ENCODE data around the gene CFAP210.

The CFAP210 gene, protein sequence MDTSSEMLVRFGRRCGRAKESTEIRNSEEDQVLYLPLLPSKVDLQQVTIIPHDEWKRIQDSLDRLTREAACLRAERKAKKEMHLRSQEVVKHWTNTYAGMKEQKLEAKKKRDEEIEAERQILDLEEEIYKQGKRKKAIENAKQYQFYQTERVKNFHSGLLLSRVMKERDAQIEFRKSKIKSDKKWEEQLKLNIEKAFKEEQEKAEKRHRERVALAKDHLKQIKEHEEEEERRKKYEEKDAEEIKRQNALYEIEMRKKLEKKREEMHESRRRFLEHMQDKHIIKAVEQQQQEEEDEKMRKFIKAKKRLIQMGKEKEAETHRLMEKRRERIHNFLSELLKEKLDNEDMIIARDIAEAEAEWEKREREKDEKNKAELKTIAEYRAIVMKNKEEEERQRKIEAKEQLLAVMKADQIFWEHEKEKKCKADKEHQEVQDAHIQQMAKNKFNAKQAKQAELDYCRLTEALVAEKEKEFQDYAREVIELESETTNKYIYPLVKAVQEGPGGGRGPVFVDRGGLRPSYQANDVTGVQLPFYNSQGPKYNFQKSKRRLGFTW

DNA sequence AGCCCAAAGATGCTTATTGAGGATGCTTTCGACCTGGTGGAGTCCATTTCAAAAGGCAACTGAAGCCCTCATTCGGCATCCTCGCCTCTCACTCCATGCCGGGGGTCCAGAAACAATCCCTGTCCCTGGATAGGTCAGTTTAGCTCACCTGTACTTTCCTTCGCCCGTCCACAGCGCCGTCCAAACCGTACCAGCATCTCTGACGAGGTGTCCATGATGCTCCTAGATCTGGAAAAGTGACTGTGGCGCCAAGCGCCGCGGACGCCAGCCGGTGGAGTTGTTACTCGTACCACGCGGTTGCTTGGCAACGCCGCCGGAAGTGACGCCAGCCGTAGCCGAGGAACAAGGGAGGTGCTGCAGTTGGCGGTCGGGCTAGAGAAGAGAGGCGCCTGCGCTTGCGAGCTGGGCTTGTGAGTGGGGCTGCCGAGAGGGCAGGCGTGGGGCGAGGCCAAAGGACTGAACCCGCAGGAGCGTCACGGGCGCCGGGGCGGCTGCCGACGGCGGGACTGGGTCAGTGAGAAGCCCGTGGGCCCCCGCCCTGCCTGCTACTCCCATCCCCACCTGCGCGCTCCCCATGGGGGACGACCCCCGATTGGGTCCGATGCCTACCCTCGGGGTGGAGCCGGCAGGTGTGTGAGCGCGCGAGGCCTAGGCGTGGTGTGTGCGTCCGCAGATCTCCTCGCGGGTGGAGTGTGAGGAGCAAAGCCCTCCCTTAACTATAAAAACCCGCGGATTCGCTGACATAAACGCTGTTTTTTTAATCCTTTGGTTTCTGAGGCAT lies at the start of gene CFAP210, which contains the start of gene PHOSPHO2:
TSS of gene CFAP210 (minus strand) at position 293 of the 781 bp plus-strand sequence. CDS start at position 215, 78 bp downstream.
TSS of gene PHOSPHO2 (plus strand) at position 357 of the 781 bp plus-strand sequence. CDS start 6,503 bp downstream, outside the sequence.
- peak; percentile 89 for DNase-seq

DNA sequence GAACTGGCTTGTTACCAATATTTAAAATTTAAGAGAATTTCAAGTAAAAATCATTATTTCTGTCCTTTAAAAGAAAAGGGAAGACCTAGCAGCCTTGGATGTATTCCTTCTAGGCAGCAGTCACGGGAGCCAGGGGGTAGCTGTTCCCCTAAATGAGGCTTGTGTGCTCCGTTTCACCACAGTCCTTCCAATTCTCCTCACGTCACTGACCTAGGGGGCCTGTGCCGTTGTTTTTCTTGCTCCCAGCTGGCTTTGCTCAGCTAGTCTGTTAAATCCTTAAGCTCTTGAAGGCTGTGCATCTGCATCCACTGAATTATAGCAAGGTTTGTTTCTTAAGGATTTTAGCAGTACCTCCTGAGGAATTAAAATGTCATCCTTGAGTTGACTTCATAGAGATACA lies 49.3 kb upstream of the CFAP210 start:
- DNase-seq: no peak

DNA sequence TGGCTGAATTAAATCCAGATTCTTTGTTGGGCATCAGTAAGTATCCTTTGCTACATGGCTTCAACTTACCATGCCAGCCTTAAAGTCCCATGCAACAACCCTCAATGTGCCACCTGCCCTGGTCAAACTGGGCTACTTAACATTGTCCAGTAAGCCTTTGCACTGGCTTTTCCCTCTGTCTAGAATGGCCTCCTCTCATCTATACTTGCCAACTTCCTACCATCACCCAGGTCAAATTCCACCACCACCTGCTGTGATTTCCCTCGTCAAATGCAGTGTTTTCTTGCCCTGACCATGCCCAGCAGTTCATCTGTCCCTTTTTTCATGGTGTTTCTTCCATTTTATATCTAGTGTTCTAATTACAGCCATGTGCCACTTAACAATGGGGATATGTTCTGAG lies 45.1 kb upstream of the CFAP210 start:
- no peak for DNase-seq

DNA sequence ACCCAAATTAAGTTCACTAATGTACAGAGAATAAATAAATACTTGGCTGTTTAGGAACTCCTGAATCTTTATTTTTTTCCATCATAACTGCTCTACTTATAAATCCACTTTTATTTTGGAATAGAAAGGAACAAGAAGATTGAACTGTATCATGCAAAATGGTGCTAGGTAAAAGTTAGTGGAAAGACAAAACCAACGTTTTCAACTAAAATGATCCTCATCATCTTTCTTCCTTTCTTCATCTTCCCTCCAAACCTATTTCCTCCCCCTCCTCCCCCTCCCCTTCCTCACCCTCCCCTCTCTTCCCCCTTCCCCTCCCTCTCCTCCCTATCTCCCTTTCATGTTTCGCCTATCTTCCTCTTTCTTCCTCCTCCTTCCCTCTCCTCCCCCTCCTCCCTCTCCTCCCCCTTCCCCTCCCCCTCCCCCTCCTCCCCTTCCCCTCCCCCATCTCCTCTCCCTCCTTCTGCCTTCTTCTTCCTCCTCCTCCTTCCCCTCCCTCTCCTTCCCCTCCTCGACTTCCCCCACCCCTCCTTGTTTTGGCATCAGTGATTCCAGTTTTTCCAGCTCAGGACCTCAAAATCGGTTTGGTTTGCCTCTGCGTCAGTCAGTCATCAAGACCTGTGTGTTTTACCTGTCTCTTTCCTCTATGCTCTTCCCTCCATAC lies 44.5 kb upstream of the CFAP210 start:
- DNase-seq: no peak

DNA sequence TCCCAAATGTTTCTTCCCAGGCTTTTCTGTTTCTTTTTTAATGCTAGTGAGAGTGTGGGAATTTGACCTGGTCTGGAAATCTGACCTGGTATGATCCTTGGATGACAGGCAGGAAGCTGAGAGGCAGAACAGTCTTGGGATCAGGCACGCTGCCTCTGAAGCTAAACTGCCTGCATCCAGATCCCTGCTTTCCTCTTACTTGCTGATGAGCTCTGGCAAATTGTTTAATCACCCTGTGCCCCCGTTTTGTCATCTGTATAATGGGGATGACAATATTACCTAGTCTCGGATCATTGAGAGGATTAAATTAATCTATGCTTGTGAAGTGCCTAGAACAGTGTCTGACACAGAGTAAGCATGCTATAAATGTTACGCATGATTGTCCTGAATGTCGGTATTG lies 42.7 kb upstream of the CFAP210 start:
- no peak for DNase-seq

DNA sequence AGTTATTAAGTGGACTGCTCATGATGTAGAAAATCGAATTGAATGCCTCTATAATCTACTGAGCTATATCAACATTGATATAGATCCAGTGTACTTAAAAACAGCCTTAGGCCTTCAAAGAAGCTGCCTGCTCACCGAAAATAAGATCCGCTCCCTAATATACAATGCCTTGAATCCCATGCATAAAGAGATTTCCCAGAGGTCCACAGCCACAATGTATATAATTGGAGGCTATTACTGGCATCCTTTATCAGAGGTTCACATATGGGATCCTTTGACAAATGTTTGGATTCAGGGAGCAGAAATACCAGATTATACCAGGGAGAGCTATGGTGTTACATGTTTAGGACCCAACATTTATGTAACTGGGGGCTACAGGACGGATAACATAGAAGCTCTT lies 41.4 kb upstream of the CFAP210 start:
- DNase-seq: no peak

DNA sequence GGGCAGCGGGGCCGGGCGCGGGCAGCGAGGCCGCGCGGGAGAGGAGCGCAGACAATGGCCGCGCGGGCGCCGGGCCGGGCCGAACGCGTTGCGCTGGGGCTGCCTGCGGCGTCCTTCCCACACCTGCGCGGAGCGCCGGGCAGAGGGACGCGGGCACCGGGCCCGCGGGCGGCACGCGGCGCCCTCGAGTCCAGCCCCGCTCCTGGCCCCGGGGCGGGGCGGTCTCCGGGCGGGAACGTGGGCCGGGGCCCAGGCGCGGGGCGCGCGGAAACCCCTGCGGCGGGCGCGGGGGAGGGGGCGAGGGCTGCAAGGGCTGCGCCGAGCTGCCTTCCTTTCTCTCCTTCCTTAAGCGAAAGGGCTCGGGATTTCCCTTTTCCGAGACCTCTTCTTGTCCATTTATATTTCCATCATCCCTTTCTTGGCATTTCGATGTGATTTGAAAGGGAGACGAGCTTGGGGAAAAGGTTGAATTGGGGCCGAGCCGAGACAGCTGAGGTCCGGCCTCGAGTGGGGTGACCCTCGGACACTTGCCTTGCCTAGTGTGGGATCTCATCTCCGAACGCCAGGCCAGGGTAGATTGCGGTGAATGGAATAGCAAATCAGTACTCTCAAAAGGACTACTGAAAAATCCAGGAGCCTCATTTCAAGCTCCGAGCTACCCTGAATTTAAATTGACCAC lies 40.1 kb upstream of the CFAP210 start:
- no peak for DNase-seq

DNA sequence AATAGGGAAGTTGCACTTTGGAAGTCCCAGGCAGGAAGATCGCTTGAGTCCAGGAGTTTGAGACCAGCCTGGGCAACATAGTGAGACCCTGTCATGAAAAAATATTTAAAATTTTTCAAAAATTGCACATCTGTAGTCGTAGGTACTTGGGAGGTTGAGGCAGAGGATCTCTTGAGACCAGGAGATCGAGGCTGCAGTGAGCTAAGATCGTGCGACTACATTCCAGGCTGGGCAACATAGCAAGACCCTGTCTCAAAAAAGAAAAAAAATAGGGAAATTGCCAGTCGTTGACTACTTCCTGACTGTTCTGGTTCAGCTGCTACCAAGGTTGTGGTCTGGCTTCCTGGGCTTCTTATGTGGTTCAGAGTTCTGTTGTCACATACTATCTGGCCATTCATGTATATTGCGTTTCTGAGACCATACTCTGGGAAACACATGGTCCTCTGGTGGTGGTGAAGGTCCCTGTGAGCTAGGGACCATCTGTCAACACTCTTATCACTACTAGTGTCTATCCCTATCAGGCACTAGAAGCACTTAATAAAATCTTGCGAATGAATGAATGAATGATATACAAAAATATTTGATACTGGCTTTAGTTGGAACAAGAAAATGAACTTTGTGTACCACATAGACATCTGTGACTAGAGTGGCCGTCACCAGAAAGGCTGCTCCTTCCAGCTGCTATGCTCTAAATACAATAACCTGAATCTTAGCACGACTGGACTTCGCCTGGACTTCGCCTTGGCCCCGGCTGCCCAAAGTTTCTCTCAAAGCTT lies 38.6 kb upstream of the CFAP210 start:
- no peak for DNase-seq

DNA sequence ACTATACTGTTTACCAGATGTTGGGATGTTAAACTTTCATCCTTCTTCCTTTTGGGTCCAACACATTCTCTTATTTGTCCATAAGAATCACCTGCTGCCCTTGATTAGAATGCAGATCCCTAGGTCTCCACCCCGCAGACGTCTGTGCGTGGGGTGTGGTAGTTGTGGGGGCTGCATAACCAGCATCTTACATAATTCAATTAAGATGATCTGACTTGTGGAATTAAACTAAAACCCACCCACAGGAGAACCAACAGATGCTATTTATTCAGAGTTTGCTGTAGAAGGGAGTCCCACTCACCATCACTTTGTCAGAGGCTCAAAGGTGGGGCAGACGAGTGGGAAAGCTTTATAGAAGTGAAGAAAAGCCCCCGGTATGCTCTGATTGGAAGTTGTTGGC lies 37.9 kb upstream of the CFAP210 start:
- DNase-seq: no peak

DNA sequence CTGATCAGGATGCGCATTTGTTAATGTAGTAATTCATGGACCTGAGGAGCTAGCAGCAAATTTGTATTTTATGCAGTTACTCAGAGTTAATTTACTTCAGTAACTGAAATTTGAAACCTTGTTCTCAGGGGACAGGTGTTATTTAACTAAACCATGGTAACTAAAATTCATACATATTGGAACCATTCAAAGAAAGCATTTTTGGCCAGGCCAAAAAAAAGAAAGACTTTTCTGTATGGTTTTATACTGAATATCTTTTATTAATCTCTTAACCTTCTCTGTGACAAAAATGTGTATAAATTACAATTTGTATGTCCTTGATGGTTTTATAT lies 35.0 kb upstream of the CFAP210 start:
- DNase-seq: no peak

DNA sequence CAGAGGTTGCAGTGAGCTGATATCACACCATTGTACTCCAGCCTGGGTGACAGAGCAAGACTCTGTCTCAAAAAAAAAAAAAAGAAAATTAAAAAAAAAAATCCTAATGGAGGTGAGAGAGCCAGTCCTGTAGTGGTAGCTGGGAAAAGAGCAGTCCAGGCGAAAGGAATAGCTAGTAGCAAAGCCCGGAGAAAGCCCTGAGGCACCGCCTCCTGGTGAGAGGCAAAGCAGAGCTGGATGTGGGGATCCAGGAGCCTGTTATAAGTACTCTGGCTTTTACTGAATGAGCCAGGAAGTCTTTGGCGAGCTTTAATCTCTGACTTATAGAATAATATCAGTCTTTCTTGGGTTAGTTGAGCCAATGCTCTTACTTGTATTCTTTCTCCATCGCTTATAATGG lies 32.9 kb upstream of the CFAP210 start:
- DNase-seq: no peak

DNA sequence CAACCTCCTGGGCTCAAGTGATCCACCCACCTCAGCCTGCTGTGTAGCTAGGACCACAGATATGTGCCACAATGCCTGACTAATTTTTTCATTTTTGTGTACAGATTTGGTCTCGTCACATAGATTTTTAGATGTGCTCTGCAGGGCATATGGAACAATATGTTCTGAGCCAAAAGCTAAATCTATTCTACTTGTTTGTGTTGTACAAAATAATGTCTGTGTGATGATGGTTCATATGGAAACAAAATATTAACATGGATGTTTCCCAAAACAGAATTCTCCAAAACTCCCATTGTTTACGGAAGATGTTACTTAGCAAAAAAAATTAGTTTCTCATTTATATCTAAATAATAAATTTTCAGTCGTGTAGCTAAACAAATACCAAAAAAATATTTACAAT lies 26.8 kb upstream of the CFAP210 start:
- no peak for DNase-seq

DNA sequence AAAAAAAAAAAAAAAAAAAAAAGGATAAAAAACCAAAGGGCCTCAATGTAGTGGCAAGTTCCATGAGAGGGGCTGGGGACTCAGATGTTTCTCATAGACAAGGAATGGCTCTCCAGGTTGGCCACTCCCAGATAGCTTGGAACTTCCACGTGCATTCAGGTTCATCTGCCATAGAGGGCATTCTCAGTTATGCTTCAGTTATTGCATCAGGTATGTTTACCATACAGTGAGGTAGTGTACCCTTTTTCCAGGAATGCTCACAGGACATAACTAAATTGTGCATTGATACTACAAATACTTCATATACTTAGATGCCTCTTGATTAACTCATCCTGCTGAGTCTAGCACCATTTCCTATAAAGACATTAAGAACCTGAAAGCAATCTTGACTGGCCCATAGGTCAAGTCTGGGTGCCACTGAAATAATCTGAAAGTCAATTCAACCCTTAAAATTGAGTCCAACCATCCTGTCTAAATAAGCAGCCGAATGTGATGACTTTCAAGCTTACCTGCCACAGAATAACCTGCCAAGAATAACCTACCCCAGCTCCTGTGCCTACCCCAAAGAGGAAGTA lies 24.8 kb upstream of the CFAP210 start:
- no peak for DNase-seq

DNA sequence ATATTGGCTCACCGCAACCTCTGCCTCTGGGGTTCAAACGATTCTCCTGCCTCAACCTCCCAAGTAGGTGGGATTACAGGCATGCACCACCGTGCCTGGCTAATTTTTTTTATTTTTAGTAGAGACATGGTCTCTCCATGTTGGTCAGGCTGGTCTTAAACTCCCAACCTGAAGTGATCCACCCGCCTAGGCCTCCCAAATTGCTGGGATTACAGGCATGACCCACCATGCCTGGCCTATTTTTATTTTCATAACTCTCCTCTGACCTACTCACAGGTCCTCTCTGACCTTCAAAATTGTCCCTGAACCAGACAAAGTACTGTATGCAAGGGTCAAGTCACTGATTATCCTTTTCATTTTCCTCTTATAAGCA lies 23.5 kb upstream of the CFAP210 start:
- DNase-seq: no peak

DNA sequence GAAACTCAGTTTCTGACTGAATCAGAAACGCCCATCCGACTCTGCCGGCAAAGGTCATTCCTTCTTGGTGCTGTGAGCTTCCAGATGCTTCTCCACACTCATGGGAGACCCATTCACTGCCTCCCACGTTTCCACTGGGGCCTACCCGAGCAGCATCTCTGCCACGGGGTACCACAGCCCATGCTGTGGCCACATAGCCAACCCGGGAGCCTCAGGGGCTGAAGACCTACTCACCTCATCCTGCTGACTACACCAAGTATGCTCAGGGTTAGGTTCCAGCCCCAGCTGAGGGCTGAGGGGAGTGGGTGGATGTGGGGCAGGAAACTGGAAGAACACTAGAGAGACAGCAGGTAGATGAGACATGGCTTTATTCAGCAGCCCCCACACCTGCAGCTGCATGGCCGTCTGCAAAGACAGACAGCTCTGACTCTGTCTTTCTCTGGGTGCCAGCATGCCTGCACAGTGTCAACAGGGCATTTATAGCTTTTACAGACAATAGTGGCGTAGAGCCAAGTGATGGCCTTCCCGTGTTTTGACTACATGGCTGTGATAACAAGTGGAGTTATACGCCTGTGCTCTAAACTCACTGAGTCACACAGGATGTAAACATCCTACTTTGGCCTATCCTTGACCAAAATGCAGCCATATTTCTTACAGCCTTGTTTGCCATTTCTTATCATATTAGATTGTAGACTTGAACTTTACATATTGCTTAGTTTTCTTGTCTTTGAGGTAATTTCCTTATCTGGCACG lies 22.9 kb upstream of the CFAP210 start:
- DNase-seq: no peak

DNA sequence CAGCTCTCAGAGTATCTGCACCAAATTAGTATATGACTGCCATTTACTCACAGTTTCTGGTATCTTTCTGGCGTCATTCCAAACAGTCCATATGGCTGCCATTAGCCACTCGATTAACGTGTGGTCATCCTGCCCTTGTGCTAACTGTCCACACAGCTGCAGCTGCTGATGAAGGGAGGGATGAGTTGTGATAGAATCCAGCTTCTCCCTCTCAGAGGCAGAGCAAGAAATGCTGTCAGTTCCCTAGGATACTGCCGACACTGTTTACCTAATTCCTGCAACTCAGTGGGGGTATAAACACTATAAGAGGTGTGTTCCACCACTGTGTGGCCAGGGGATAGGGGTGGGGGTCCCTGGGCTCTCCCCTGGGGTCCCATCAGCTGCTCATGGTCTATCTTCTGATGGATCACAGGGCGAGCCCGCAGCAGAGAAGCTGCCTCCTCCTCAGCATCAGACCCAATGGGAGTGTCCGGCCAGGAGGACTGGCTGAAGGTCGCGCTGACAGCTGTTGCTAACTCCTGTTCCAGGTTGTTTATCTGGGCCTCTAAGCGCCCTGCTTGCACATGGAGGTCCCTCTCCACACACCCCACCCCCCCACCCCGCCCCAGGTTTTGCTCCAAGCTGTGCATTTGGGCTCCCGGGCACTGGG lies 22.2 kb upstream of the CFAP210 start:
- no peak for DNase-seq

DNA sequence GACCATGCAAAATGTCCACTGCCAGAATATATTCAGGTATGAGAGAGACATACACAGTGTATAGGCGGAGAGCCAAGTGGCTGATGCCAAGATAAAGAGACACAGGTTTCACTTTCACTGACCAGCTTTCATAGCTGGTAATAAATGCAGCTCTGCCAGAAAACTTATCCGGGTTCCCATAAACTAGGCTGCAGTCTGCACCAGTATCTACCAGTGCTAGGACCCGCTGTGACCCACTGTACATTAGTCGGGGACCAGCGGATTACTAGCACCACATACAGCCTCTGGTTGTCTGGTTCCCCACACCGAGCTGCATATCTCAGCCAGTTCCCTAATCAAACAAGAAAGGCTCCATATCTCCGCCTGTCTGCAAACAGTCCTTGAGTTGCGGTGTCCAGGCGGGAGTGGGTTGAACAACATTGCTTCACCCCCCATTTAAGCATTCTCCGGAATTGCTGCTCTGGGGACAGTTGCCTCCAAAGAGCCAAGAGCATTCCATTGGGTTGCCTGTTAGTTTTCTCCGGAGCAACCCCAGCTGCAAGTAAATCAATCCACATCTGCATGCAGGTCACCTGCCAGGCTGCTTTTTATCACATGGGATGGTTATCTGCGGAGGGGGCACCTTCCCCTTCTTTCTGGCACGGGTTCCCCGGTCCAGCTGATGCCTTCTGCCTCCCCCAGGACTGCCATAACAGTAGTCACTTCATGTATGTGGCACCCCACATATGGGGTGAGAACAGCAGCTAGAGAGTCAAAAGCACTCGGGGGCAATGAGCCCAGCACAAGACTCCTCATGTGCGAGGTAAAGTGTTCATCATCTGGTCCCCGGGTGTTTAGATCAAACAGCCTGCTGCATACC lies 21.4 kb upstream of the CFAP210 start:
- DNase-seq: no peak

DNA sequence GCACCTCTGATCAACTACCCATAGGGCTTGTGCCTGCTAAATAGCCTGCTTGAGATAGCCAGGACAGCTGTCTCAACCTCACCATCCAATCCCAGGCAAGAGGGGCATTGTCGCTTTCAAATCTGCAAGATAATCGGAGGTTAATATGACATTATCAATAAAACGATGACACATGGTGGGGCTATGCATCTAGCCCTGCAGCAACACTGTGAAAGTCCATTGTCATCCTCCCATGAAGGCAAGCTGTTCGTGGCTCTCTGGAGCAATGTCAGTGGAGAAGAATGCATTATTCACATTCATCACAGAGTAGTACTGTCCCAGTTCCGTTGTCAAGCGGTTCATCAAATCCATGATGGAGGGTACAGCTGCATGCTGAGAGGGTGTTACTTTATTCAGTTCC lies 20.5 kb upstream of the CFAP210 start:
- no peak for DNase-seq

DNA sequence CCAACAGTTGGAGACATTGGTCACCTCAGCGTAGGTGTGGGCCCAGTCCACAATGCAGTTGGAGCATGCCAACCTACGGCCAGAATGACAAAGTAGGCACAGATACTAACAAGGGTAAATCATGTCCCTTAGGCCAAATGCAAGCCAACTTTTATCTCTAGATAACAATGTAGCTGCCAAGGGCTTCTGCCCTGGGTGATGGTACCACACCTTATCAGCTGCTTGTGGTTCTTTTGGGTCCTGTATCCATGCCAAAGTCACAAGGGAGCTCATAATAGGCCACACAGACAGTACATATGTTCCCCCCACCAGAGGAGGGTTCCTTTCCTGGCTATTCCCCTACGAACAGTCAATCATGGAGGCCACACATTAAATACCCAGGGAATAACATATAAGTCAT lies 19.1 kb upstream of the CFAP210 start:
- no peak for DNase-seq

Measured in SIG-M5 (cell line).